NCI-H345 (cell line): ENCODE results near the gene TEX38.
"Not testable (repeated sequence)": the region's sequence is repeated elsewhere in the genome, so short reads cannot be mapped to it uniquely, and the experiment has no call there.

Source experiments
- DNase-seq: peaks from one replicate; lab custom pipeline; 2025; lab: John Stamatoyannopoulos, UW

Gene TEX38

DNA sequence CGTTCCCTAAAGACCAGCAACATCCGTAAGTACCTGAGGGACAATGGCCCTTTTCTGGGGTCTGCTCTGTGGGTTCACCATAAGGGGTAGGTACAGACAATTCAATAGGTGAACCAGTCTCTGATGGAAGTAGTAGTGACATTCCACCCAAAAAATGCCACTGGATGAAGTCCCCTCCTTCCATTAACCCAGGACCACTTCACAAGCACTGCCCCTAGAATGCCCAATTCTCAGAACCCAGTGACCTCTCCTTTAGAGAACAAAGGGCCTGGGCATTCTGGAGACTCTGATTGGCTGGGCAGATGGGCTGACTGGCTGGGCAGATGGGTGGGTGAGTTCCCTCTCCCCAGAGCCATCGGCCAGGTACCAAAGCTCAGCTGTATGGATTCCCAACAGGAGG, at the start of gene TEX38:
Gene TEX38, plus strand, starts transcription at position 301 of the 400 bp plus-strand sequence. Its CDS starts 81 bp downstream, at position 382.
- no peak for DNase-seq

DNA sequence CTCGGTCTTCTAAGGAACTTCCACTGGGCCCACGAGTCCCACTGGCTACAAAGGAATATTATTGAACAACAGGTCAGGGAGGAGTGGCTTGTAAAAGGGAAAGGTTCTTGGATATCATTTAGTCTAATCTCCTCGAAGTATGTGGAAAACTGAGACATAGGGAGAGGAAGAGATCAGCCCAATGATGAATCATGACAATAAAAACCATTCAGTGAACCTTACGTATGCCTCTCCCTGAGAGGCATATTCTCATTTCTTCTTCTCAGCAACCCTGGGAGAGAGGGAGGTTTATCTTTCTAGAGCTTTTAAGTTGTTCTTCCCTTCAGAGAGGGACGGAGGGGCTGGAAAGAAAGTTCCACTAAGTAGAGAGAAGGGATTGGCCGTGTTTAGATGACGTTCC, 49.7 kb upstream of the TEX38 start:
- no peak for DNase-seq

DNA sequence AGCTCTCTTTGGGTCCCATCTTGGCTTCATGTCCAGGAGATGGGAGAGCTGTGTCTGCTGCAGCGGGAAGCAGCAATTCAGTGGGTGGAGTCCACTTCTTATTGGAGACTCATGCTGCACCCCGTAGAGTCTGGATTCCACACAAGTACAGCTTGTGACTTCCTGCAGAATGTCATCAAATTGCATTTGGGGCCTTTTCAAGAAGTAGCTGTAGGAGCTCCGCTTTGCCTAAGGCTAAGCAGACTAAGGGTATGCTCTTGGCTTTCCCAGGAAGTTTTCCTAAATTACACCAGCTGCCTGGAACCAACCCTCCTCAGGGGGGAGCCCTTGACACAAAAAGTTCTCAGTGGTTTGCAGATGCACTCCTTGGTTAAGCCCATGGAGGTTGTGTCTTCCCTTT, 49.3 kb upstream of the TEX38 start:
- DNase-seq = peak; percentile 27

DNA sequence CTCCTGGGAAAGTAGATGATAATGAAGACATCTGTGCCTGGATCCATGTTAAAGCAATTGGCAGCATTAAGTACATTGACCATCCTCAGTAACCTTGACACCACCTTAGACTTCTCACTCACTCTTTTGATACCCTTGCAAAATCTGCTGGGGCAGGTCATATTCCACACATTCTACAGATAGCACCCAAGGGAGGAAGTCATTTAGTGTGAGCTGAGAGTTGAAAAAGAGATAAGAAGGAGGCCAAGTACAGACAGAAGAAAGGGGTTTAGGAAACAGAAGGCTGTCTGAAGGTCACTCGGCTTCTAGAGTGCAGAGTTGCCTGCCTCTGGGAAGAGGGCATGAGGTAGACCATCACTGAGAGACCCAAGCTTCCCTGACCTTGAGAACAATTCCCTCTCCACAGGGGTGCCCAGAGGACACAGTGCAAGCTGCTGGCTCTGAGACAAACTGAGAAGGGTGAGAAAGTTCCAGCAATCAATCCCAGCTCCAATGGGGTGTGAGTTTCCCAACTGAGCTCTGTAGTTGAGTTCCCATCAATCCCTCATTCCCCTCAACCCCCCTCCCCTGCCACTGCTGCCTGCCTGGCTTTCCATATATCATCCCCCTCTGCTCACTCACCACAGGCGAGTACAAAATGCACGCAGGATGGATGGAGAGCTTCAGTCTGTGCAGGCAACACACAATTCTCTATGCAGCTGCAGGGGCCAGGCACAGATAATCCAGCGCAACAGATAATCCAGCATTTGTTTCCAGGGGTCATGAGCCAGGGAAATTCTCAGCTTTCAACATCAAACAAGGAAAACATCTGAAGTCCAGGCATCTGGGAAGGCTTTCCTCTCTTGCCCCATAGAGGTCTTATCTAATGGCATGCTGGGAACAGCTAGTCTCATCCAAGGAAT, 47.7 kb upstream of the TEX38 start:
- DNase-seq = no peak

DNA sequence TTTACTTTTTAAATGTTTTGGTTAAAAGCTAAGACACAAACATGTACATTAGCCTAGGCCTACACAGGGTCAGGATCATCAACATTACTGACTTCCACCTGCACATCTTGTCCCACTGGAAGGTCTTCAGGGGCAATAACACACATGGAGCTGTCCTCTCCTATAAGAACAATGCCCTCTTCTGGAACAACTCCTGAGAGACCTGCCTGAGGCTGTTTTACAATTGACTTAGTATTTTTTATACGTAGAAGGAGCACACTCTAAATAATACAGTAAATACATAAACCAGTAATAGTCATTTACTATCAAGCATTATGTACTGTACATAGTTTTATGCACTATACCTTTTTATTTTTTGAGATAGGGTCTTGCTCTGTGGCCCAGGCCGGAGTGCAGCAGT, 40.9 kb upstream of the TEX38 start:
- DNase-seq = no peak

DNA sequence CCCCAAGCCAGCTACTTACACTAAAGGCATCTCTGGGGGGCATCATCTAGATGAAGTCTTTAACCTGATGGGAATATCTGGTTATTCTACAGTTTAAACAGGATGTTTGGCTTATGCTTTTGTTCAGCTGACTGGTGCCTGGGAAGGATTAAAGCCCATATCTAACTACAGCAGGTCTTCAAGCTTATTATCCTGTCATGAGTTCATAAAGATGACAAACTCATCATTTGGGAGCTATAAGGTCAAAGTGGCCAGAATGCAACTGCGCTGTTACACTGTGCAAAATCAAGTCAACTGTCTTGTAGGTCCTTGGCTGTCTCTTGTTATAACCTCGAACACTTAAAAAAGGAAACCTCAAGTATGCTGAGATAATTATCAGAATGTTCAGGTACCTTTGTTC, 36.4 kb upstream of the TEX38 start:
- no peak for DNase-seq

DNA sequence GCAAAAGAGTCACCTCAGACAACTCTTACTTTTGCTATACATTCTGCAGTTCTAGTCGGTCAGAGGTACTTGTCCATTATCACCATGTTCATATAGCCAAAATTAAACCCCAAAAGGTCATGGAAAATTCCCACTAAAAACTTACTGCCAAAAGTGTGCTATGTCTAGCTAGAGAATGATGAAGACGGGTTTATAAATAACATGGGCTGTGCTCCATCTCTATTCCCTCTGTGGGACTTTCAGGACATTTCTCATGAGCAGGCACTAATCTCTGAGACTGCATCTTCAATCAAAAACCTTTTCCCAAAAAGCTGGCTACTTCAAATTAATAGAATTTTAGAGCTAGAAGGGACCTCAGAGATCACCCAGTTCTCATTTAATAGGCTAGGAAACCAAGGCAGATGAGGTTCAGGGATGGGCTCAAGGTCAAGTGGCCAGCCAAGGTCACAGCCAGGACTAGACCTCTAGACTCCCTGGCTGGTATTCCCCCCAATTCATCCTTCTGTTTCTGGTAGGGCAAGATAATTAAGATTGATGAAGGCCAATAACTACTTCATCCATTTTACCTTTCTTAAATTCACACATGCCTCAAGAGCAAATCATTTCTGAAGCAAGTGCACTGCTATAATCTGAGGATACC, 34.1 kb upstream of the TEX38 start:
- DNase-seq = no peak

DNA sequence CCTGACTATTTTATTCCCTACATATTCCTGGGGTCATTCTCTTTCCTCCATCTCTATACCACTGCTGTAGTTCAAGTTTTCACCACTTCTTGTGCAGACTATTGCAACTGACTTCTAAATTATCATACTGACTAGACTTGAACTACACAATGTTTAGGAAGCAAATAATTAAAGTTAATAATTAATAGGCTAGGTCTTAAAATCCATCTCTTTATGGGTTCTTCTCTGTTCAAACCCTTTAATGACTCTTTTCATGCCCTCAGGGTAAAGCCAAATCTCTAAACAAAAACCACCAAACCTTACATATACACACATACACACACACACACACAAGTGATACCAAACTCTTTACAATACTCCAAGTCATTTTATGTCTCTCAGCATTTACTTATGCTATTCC, 32.7 kb upstream of the TEX38 start:
- no peak for DNase-seq

DNA sequence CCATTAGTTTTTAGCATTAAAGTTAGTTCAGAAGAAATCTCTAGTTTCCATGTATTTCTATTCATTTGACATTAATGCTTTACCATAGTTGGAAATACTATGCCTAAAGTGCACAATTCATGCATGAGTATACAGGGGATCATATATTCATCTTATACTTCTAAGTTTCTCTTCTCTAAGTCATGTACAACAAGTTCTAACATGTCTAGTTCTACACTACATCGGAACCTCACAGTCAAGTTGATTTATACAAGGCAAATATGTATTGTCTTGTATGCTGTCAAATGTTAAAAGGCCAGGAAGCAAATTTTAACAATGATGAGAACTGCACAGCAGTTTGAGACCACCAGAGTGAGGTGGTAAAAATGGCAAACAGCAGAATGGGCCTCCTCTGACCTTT, 32.1 kb upstream of the TEX38 start:
- no peak for DNase-seq

DNA sequence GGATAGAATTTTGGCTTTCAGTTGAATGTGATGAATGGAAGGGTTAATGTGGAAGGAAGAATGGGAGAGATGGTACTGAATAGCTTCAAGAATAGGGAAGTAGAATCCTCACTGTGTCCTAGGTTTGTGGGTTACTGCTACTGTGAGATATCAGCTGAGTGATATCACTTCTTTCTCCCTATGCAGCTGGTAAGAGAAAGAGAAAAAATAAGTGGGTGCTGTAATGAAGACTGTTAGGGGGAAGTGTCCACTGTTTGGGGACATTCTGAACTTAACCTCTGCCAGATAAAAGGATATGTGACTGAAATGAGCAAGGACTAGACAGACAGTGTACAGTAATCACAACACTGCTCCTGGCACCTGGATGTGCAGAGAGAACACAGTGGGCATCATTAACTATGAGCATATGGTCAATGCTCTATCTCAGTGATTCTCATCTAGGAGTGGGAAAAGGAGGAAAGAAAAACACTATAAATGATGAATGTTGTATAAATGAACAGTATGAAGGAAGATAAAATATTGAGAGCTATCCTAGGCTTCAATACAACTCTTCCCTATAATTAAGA, 29.5 kb upstream of the TEX38 start:
- no peak for DNase-seq

DNA sequence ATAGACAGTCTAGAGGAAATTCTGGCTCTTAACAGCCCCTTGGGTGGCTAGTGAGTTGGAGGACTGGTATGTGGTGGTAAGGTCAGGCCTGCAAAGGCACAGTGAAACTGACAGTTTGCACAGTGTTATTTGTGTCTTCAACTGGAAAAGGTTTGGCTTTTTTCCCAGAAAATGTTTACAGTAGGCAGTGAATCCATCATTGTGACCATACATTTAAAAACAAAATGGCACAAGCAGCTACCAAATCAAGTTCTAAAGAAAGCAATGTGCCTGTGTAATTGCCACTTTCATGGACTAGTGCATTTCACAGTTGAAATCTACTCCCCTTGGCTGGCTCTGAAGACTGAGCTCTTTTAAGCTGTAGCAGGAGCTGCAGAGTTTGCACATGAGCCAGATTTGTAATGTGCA, 28.3 kb upstream of the TEX38 start:
- DNase-seq = peak; percentile 96

DNA sequence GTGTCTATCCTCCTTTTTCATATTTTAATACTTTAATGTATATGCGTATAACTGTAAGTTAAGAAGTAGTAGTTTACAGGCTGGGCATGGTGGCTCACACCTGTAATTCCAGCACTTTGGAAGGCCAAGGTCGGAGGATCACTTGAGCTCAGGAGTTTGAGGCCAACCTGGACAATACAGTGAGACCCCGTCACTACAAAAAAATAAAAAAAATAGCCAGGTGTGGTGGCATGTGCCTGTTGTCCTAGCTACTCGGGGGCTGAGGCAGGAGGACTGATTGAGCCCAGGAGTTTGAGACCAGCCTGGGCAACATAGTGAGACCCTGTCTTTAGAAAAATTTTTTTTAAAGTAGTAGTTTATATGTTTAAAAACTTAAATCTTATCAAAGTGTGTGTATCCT, 25.8 kb upstream of the TEX38 start:
- DNase-seq = no peak

DNA sequence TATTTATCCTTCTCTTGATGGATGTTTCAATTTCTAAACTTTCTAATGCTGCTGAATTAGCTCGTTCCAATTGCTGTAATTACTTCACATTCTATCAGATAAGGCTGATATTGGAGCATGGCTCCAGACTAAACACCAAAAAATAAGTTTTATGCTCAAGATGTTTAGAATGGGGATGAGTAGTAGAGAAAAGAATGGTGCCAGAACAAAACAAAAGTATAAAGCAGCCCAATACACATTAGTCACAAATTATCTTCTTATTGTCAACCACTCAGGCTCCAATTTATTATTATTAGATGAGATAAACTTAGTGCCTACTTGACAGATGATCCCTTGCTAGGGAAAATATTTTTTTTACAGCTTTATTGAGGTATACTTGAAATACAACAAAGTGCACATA, 25.3 kb upstream of the TEX38 start:
- no peak for DNase-seq

DNA sequence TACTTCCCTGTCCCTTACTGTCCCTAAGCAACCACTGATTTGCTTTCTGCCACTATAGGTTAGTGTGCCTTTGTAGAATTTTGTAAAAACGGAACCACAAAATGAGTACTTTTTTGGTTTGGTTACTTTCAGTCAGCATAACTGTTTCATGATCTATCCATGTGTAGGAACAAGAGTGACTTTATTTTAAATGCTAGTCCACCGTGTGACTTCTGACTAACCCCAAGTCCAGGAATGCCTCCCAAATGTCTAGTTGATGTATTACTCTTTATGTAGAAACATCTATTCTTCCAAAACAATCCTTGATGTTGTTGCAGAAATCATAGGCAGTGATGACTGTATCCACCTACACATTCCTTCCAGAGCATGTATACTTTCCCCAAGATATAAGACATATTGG, 24.8 kb upstream of the TEX38 start:
- no peak for DNase-seq

DNA sequence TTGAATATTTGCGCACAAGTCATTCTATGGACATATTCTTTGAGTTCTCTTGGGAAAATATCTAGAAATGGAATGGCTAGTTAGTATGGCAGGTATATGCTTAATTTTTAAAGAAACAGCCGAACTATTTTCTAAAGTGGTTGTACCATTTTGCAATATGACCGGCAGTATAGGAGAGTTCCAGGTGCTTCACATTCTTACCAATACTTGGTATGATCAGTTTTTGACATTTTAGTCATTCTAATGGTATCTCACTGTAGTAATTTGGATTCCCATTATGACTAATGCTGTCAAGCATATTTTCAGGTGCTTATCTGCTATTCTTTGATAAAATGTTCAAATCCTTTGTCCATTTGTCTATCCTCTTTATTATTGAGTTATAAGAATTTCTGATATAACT, 24.0 kb upstream of the TEX38 start:
- DNase-seq = no peak

DNA sequence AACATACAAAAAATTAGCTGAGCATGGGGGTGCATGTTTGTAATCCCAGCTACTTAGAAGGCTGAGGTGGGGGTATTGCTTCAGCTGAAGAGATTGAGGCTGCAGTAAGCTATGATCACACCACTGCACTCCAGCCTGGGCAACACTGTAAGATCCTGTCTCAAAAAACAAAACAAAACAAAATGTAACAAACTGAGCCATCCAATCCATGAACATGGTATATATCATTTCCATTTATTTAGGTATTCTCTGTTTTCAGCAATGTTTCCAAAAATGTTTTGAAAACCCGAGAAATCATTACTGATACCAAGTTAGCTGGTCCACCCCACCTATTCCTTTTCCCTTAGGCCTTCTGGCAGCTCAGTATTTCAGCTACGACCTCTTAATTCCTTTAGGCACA, 21.9 kb upstream of the TEX38 start:
- no peak for DNase-seq

DNA sequence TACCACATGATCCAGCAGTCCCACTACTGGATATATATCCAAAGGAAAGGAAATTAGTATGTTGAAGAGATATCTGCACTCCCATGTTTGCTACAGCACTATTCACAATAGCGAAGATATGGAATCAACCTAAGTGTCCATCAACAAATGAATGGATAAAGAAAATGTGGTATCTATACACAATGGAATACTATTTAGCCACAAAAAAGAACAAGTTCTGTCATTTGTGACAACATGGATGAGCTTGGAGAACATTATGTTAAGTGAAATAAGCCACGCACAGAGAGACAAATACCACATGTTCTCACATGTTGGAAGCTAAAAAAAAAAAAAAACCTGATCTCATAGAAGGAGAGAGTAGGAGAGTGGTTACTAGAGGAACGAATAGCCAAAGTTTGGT, 21.2 kb upstream of the TEX38 start:
- no peak for DNase-seq

DNA sequence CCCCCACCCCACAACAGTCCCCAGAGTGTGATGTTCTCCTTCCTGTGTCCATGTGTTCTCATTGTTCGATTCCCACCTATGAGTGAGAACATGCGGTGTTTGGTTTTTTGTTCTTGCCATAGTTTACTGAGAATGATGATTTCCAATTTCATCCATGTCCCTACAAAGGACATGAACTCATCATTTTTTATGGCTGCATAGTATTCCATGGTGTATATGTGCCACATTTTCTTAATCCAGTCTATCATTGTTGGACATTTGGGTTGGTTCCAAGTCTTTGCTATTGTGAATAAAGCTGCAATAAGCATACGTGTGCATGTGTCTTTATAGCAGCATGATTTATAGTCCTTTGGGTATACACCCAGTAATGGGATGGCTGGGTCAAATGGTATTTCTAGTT, 20.5 kb upstream of the TEX38 start:
- not testable (repeated sequence) for DNase-seq

DNA sequence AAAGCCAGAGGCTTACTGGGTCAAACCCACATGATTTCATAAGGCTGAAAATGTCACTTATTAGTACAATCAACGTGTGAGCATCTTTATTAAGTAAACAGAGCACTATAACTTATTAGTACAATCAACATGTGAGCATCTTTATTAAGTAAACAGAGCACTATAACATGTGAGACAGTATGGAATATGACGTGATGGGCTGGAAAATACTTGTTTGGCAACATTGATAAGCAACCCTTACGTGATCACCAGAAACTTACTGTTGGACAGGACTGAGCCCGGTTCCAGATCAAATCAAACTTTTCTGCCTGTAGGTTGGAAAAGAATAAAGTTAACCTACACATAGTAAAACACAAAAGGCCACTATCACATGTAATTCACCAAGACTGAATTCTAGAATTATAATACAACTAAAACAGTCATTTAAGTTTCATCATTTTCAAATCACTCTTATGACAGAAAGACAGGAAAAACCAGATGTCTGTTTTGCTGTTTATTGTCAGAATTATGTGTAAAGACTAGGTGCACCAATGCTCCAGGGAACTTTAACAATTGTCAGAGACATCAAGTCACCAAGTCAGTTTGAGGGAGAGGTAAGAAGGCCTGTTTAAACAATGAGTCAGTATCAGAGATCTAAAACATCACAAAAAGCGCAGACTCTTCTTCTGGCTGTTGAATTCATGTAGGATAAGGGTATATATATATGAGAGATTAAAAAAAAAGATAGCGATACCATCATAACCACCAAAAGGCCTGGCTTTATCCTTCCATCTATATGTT, 19.1 kb upstream of the TEX38 start:
- no peak for DNase-seq

DNA sequence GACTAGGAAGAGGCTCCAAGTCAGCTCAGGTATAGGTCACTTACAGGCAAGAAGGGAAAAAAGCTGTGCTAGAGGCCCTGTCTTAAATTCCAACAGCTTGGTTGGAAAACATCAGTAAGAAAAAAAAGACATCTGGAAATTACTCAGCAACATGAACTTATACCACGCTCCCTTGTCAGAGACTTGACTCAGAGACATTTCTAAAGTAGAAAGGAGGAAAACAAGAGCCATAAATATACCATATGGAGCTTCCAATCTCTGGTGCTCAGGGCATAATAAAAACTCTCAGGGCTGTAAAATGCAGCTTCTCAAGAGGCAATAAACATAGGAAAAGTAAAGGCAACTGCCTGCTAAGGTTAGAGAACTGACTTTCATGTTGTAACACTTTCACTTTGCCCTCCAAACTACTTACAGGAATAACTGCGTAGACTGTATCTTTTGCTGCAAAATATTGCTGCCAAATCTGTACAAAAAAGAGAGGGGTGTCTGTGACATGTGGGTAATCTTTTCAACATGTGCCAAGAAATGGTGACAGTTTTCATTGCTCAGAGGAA, 18.2 kb upstream of the TEX38 start:
- no peak for DNase-seq

DNA sequence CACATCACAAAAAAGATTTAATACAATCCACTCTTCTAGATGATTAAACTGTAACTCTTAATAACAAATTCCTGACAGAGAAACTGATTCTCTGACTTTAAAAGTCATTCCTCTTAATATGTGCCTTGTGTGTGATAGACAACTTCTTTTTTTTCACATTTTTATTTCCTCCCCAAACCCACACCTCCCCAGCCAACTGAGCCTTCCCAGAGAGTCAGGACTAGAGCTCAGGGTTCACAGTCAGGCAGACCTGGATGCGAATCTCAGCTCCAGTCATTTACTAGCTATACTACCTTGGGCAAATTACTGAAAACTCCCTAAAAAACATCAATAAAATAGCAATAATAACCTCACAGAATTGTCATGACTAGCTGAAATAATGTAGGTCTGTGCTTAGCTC, 17.6 kb upstream of the TEX38 start:
- DNase-seq = no peak

DNA sequence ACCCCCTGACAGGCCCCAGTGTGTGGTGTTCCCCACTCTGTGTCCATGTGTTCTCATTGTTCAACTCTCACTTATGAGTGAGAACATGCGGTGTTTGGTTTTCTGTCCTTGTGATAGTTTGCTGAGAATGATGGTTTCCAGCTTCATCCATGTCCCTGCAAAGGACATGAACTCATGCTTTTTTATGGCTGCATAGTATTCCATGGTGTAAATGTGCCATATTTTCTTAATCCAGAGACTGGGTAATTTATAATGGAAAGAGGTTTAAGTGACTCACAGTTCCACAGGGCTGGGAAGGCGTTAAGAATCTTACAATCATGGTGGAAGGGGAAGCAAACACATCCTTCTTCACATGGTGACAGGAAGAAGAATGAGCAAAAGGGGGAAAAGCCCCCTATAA, 17.0 kb upstream of the TEX38 start:
- DNase-seq = not testable (repeated sequence)
